HG03460 (cell line): Measurements from ENCODE around the gene IL4.

Experiments
- ATAC-seq: cut with Tn5 transposase; IDR thresholded peaks from one replicate; pipeline ENCODE4 v1.9.1; 2021; ENCODE audit not compliant: unreplicated experiment

The IL4 gene

DNA sequence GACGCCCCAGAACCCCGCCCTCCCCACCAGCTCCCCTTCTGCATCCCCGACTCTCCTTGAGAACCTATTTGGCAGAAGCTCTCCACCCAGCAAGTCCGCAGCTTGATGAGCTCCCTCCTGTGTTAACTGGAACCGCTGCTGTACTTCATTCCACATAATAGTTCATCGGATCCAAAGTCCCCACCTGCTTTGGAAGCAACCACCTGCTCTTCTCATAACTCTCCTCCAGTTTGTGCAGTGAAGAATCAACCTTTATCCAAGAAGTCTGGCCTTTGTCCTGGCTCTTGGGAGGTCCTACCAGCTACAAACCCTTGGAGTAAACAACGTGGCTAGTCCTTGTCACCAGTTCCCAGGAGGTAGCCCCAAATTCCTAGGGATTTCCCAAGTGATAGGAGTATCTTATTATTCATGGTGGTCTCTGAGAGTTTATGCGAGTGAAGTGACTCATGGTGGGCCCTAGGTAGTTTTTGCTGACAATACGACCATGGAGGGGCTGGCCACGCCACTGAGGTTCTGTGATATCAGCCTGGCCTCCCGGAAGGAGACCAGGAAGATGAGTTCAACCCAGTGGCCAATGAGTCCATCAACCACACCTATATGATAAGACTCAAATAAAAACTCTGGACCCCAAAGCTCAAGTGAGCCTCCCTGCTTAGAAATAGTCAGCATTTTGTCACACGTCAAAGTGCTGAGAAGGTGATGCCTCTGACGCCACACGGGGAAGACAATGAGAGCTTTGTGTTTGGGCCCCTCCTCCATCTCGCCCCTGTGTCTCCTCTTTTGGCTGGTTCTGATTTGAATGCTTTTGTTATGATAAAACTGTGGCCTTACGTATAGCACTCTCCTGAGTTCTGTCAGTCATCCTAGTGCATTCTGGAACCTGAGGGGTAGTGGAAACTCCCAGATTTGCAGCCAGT lies 3.6 kb upstream of the IL4 start:
- ATAC-seq, result no peak

DNA sequence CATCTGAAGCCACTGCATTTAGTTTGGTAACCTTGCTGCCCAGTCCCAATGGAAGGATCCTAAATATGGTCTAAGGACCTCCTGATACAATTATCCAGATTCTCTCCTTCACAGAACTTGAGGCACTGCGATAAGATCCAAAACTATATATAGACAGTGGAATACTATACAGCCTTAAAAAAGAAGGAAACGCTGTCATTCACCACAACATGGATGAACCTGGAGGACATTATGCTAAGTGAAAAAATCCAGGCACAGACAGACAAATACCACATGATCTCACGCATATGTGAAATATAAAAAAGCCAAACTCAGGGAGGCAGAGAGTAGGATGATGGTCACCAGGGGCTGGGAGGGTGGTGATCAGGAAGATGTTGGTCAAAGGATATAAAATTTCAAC lies 2.8 kb upstream of the IL4 start:
- no peak for ATAC-seq

GRCh38 chr5:132673488-132673887 lies 301 bp upstream of the IL4 start:
- ATAC-seq, result no peak

DNA sequence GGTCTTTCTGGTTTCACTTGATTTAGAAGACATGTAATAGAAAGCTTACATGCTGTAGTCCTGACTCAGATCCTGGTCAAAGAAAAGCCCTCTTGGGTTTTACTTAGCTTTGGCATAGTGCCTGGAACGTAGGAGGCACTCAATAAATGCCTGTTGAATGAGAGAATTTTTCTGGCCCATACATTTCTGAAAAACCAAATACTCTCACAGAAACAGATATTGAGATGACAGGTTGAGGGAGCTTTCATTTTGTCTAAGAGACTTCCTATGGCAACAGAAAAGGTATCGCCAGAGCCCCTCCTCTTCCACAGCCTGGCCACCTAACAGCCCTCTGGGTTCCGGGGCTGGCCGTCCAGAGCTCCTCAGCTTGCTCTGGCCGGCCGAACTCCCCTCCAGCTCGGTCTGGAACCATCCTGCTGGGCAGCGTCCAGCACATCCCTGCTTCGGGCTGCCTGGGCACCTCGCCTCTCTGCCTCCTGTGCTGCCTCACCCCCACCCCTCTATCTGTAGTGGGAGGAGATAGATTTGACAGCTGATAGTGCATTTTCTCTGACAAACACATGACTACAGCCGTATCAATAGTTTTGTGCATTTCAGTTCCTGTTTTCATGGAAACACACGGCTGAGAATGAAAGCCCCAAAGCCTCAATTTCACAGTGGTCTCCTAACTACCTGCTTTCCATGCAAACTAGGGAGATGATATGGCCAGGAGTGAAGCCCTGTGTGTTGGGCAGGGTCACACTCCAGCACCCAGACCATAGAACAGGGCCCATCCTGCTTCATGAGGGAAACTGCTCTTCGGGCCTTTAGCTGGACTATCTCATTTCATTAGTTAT lies 1.1 kb downstream of the IL4 start:
- peak; percentile 80 for ATAC-seq

- ATAC-seq, result no peak
These were observed 2.3 kb downstream of the IL4 start for GRCh38 chr5:132675936-132676689.

DNA sequence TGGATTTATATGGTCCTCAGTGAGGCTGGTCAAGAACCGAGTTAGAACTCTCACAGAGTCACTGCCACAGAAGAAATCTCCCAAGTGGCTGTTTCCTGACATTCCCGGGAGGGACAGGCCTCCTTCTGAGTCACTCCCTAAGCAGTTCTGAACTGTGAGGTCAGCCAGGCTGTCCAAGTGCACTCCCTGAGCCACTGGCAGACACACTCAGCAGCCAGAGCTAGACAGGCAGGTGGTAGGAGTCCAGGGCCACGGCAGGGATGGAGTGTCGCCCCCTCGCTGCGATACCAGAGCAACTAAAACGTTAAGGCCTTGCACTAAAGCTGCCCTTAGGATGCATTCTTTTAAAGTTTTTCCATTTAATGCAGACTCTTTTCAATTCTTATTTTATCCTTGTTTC lies 3.4 kb downstream of the IL4 start:
- no peak for ATAC-seq

DNA sequence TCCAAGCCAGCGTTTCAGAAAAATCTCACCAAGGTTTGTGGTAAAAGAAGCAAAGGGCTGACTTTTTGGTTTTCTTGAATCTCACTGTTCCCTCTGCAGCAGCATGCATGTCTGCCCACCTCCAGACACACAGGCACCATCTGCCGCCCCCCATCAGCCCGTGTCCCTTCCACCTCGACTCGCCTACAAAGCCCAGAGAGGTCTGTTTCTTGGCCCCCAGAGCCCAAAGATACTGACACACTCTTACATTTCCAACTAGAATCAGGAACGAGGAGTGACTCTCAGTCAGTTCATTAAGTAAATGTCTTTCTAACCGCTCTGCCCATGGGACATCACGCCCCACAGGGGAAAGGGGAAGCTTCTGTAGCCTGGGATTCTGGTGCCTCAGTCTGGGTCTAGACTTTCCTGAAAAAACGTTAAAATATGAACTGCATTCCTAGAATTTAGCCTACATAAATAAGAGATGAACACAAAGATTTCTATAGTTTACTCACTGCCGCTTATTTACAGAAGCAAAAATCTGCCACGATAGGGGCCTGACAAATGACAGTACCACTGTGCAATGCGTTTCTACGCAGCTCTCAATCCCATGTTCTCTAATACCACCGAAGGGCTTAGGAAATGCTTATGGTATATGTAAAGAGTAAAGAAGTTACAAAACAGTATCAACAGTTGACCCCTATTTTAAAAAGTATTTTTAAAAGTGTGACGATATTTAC lies 4.1 kb downstream of the IL4 start:
- no peak for ATAC-seq

DNA sequence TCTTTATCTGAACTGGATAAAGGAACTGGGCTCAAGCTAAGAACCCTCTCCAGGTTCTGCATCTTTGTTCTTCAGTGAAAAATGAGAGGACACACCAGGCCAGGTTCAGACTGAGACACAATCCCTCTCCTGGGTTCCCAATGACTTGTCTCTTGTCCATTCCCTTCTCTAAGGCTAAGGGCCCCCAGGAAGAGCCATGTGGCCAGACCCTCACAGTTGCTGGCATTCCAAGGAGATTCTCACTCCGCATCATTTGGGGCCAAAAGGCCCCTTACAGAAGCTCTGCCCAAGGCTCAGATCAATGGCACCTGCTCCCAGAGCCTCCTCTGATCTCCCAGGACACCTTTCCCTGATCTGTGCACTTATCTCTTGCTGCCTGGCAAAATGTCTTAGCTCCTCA lies 4.9 kb downstream of the IL4 start:
- no peak for ATAC-seq

DNA sequence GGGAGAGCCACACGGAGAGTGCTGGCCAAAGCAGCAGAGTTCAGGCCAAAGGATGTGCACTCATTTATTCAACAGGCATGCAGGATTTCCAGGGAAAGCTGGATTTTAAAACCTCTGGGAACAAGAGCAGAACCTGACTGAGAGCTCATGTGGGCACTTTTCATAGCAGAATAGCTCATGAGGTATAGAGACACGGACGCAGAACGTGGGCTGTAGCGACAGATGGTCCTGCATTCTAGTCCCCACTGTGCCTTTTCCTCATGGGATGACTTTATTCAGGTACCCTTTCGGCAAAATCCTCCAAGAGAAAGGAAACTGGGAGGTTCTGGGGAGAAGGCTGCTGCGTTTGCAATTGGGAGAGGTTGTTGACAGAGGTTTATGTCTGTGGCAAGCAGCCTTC lies 5.4 kb downstream of the IL4 start:
- no peak for ATAC-seq

DNA sequence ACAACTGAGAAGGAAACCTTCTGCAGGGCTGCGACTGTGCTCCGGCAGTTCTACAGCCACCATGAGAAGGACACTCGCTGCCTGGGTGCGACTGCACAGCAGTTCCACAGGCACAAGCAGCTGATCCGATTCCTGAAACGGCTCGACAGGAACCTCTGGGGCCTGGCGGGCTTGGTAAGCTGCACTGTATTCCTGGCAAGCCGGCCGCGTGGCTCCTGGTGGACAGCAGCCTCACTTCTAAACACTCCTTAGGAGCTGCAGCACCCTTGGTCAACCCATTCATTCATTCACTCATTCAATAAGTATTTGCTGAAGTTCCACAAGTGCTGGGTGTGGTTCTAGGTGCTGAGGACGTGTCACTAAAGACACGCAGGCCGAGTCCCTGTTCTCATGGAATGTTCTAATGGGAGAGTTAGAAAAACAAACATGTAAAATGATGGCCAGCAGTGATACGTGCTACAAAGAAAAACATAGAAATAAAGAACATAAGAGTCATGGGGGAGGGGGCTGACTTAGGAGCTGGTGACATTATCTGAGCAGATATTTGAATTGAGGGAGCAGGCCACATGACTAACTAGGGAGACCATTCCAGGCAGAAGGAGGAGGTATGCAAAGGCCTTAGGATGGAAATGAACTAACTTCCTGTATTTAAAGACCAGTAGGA lies 6.1 kb downstream of the IL4 start:
- ATAC-seq, result no peak

DNA sequence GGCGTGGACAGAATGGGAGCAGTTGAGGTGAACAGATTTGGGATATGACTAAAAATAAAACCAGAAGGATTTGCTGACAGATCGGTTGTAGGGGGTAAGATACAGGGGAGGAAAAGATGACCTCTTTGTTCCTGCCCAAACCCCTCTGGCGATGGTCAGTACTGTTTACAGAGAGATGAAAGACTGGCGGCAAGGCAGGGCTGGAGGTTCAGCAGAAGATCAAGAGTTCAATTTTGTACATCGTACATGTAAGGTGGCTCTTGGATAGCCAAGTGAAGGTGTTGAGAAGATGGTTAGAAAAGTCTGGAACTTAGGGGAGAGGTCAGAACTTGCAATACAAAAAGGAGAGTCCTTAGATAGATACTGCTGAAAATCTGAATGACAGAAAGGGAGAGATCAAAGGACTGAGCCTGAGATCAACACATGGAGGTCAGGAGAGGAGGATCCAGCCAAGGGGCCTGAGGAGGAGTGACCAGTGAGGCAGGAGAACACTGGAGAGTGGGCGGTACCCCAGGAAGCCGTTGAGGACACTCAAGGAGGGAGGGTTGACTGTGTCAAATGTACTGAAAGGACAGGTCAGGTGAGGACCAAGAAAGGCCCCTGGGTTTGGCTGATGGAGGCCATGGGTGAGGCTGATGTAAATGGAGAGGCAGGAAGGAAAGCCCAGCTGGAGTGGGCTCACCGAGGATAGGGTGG lies 7.1 kb downstream of the IL4 start:
- no peak for ATAC-seq

GRCh38 chr5:132681476-132681831 lies 7.7 kb downstream of the IL4 start:
- ATAC-seq, result no peak

DNA sequence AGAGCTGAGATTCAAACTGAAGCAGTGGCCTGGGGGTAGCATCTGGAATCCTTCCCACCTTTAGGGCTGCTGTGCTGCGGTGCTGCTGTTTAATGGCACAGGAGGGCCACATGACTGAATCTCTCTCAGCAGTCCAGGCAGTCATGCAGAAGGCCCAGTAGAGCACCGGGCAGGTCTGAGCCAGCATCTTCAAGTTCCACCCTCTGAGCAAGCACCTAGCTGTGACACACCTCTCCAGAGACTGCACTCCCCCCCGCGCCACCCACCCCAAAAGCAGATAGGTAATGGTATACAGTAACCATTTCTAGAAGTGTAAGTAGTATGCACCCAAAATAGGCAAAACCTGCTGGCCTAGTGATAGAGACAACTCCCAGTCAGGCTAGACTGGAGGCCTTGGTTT lies 8.2 kb downstream of the IL4 start:
- no peak for ATAC-seq

DNA sequence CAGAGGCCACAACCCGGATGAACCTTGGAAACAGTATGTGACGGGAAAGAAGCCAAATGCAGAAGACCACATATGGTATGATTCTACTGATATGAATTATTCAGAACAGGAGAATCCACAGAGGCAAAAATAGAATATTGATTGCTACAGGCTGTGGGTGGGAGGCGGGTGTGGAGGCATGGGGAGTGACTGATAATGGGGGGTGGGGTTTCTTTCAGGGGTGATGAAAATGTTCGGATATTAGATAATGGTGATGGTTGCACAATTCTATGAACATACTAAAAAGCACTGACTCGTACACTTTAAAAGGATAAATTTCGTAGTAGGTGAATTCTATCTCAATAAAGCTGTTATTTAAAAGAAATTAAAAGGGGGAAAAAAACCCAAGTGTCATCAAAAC lies 10.7 kb downstream of the IL4 start:
- ATAC-seq, result no peak

- no peak for ATAC-seq
These were observed 11.3 kb downstream of the IL4 start for GRCh38 chr5:132684922-132685720.

- ATAC-seq, result no peak
These were observed 12.4 kb downstream of the IL4 start for GRCh38 chr5:132686193-132686592.

DNA sequence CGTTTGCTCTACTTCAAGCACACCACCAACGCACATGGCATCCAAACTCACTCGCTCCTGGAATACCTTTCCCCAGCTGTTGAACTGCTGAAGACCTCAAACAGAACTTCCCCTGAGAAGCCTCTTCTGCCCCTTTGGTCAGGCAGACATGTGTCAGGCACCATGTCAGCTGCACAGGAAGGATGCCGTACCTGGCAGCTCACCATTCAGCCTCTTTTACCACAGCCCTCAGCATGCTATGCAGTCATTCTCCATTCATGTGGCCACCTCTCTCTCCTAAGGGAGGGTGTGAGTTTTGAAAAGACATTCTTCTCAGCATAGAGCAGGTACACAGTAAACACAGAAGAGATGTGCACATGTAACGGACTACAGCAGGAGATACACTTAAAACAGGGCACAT lies 14.2 kb downstream of the IL4 start:
- ATAC-seq, result no peak

DNA sequence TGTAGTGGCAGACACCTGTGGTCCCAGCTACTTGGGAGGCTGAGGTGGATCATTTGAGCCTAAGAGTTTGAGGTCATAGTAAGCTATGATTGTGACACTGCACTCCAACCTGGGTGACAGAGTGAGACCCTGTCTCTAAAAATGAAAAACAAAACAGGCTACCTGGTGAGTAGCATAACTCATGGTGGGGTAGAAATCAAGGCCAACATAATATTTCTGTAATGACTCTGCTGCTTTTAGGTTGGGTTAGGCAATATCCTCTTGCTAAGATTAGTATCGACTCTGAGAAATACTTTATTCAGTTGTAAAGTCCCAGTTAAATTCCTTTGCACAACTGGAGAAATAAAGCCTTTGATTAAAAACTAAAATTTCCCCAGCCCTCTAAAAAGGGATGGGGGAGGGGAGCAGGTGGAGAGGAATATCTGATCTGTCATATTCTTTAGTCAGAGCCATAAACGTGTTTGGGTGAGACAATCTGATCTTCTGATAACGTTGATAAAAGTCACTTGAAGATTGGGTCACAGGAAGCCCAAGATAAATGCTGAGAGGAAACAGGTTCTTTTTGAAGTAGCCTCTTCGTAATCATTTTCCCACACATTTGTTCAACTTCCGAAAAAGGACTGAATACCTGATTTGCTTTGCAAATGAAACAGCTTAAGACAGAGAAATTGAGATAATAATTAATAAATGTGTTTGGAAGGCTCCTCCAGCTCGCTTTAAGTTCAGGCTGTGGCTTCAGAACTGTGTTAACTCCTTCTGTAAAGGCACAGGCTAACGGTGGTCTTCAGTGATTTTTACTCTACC lies 14.9 kb downstream of the IL4 start:
- peak; percentile 47 for ATAC-seq
